GM12892 (cell line): ENCODE measurements around the gene CLEC18A.

Experiments used
- POLR2AphosphoS5 ChIP-seq: IDR thresholded peaks from 2 replicates; pipeline ENCODE4 v1.6.1; 2011; ENCODE audit warnings: low read depth, low read length, control low read depth
- TAF1 ChIP-seq: IDR thresholded peaks from 2 replicates; pipeline ENCODE4 v1.6.1; 2011; ENCODE audit warnings: low read depth, mild to moderate bottlenecking, control low read depth, low read length, borderline replicate concordance

DNA sequence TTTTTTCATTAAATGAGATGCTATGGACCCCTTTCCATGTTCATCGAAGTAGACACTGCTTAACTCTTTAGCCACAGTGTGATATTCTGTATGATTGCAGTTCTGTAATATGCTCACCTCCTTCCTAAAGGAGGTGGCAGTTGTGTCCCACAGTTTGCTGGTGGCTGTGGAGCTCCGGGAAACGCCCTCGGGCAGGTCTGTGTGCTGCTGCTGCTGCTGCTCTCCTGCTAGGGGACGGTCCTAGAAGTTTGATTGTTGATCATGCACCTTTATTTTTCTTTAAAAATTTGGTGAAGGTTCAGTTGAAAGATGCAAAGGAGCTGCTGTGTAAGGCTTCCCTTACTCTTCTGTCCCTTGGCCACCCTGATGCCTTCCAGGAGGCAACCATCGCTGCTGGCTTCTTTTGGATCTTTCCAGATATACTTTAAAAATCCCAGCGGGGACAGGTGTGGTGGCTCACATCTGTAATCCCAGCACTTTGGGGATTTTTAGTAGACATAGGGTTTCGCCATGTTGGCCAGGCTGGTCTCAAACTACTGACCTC lies 8.4 kb upstream of the CLEC18A start:
- TF ChIP-seq POLR2AphosphoS5 (no peak), TAF1 (no peak)
